GM18861 (cell line): ENCODE measurements around the gene BLVRB.

Source experiments
- ATAC-seq: cut with Tn5 transposase; IDR thresholded peaks from one replicate; pipeline ENCODE4 v1.9.1; 2021; ENCODE audit not compliant: unreplicated experiment

The BLVRB gene

GRCh38 chr19:40424637-40425449, 40.7 kb downstream of the BLVRB start:
- ATAC-seq = no peak

DNA sequence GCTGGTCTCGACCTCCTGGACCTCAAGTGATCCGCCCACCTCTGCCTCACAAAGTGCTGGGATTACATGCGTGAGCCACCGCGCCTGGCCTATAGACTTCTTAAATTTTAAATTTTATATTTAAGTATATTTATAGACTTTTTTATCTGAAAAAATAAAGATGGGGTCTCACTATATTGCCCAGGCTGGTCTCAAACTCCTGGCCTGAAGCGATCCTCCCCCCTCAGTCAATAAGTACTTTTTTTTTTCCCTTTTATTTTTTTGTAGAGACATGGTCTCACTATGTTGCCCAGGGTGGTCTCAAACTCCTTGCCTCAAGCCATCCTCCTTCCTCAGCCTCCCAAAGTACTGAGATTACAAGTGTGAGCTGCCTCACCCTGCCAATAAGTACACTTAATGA, 41.6 kb downstream of the BLVRB start:
- no peak for ATAC-seq

GRCh38 chr19:40422748-40423566, 42.6 kb downstream of the BLVRB start:
- no peak for ATAC-seq

DNA sequence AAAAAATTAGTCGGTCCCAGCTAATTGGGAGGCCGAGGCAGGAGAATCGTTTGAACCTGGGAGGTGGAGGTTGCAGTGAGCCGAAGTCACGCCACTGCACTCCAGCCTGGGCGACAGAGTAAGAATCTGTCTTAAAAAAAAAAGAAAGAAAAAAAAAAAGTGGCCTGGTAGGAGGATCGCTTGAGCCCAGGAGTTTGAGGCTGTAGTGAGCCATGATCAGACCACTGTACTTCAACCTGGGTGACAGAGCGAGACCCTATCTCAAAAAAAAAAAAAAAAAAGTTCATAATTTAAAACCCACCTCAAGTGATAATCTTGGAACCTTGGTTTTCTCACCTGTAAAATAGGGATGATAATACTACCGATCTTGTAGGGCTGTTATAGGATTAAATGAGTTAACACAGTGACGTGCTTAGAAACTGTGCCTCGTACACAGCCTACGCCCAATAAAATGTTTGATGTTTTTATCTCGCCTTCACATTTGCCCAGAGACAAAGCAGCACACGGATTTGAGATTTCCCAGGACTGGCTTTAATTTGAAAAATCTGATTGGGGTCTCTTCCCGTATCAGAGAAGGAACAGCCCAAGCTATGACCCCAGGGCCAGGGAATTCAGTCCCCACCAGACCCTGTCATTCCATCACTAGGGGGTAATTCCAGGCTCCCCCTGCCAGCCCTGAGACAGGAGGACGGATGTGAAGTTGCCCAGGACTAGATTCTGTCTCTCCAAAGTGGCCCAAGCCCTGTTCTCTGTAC, 43.4 kb downstream of the BLVRB start:
- ATAC-seq = no peak

GRCh38 chr19:40420766-40421765, 44.5 kb downstream of the BLVRB start:
- no peak for ATAC-seq

DNA sequence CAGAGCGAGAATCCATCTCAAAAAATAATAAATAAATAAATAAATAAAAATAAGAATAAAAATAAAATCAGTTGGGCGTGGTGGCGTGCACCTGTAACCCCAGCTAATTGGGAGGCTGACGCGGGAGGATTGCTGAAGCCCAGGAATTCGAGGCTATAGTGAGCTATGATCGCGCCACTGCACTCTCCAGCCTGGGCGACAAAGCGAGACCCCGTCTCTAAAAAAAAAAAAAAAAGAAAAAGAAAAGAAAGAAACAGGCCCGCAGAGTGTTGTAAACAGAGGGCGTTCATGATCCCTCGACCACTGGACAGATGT, 45.1 kb downstream of the BLVRB start:
- no peak for ATAC-seq

GRCh38 chr19:40419780-40420179, 45.8 kb downstream of the BLVRB start:
- ATAC-seq = no peak

- ATAC-seq = no peak
These were observed 46.4 kb downstream of the BLVRB start for GRCh38 chr19:40419066-40419612.

DNA sequence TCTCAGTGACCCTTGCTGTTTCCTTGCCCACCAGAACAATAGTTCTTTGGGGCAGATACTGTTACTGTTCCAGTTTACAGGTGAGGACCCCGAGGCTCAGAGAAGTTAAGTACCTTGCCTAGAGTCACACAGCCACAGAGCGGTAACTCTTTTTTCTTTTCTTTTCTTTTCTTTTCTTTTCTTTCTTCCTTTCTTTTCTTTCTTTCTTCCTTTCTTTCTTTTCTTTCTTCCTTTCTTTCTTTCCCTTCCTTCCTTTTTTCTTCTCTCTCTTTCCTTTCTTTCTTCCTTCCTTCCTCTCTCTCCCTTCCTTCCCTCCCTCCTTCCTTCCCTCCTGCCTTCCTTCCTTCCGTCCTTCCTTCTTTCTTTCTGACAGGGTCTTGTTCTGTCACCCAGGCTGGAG, 47.5 kb downstream of the BLVRB start:
- ATAC-seq = no peak

- no peak for ATAC-seq
These were observed 47.9 kb downstream of the BLVRB start for GRCh38 chr19:40417643-40417981.

GRCh38 chr19:40416918-40417642, 48.5 kb downstream of the BLVRB start:
- ATAC-seq = no peak

GRCh38 chr19:40415768-40416167, 49.8 kb downstream of the BLVRB start:
- ATAC-seq = no peak

DNA sequence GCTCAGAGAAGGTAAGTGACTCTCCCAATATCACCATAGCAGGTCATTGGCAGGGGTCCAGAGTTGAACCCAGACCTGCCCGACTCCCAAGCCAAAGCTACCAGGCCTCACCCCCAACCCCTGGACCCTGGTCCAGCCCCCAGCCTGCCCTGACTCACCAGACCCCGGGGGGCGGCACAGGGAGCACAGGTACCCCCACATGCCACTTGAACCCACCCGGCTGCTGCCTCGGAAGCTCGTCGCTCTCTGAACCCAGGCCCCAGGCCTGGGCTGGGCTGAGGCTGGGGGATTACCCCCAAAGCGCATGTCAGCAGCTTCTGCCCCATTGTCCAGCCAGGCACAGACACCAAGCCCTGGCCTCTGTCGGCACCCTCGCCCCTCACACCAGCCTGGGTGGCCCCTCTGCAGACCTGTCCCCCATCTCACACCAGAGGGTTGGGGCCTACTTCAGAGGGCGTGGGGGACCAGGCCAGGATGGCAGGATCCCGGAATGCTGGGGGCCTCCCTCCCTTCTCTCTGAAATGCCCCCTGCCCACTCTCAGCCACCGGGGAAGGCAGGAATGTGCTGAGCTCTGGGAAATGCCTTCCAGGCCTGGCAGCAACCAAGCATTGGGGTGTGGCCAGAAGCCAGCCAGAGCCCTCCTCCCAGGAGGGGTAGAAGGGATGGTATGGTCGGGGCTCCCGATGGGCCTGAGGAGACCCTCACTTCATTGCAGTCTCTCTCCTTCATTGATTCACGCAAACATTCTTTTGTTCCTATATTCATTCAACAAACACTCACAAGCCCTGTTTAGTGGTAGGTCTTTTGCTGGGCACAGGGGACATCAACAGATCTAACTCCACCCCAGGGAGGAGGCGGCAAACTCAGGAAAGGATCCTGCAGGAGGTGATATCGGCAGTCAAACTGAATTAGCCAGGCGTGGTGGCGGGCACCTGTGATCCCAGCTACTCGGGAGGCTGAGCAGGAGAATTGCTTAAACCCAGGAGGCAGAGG, 50.7 kb downstream of the BLVRB start:
- no peak for ATAC-seq

DNA sequence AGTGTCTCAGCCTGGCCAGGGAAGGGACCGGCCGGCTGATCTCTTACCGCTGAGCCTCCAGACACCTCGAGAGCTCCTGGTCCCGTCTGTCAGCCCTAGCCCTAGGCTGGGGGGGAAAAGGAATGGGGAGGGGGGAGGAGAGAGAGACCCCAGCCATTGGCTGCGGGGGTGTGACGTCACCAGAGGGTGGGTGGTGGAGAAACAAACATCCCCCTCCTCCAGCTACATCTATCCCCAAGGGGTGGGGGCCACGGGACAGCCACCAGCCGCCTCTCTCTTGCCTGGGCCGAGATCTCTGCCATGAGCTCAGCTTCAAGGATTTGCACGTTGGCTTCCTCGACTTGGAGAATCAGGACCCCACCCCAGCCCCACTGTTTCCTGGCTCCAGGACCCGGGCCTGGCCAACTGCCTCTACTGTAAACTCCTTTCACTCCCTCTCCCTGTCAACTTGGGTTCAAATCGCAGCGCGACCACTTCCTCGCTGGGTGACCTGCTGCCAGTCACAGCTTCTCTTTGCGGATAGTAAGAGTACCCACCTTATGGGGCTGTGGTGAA, 52.2 kb downstream of the BLVRB start, which contains the start of gene PRX:
Gene PRX (minus strand): TSS at position 88 of the 555 bp plus-strand sequence. CDS start 5,446 bp downstream, outside the sequence.
- no peak for ATAC-seq

DNA sequence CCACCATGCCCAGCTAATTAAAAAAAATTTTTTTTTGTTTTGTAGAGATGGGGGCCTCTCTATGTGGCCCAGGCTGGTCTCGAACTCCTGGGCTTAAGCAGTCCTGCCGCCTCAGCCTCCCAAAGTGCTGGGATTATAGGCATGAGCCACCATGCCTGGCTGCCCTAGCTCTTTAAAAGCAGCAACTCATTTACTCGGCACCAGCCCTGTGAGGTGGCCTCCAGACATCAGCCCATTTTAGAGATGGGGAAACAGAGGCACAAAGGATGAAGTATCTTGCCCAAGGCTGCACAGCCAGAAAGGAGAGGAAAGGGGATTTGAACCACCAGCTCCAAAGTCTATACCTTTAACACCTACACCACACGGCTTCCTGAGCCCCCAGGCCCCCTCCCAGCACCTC, 52.7 kb downstream of the BLVRB start:
- ATAC-seq = no peak

DNA sequence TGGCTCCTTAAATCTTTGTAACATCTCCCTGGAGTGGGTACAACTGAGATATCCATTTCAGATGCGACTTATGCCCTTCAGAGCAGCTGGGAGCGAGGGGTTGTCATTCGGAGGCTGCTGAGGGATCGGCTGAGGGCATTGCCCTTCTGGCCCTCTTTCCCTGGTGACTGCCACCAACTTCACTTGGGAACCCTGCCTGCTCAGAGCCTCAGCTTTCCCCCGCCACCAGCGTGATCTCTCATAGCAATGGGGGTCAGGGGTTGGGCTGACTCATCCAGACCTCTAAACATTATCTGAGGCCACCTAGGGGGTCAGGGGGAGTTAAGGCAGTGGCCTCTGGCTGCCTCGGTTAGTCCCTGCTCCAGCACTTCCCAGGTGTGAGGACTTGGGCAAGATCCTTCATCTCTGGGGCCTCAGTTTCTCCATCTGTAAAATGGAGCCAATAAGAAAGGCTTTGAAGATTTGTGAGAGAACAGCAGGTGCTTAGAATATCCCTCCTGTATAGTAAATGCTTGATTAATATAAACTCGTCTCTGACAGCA, 53.5 kb downstream of the BLVRB start:
- ATAC-seq = no peak

- no peak for ATAC-seq
These were observed 54.3 kb downstream of the BLVRB start for GRCh38 chr19:40411125-40411842.
